ENCODE data around the gene DESI1. TPM values are rescaled to one million over a fixed set of nuclear protein-coding genes. Genes with fewer than 3 reads are reported as not detected.

DESI1 gene
- total and polyA plus RNA-seq, 8 donors = 21.8 to 42.9 (median 27.1) TPM

DNA sequence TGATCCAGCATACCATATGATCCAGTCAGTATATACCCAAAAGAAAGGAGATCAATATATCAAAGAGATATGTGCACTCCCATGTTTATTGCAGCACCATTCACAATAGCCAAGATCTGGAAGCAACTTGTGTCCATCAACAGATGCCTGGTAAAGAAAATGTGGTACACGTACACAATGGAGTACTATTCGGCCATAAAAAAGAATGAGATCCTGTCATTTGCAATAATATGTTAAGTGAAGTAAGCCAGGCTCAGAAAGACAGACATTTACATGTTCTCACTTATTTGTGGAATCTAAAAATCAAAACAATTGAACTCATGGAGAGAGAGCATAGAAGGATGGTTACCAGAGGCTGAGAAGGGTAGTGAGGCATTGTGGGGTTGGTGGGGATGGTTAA is 40.9 kb upstream of the DESI1 start:
- intact Hi-C loops (cut with DNase I) = no loop called here
- Histone ChIP-seq H3K9me3 (no peaks in the 10 kb centered on the region), H3K36me3 (peaks cover 0 to 89% of the 10 kb centered on the region in 2 donors), H3K4me1 (peaks cover 0 to 3% of the 10 kb centered on the region in 2 donors), H3K27me3 (no peaks in the 10 kb centered on the region), H3K27ac (no peak overlapping the region), H3K4me3 (no peak overlapping the region)
- TF ChIP-seq, protein P1, sequence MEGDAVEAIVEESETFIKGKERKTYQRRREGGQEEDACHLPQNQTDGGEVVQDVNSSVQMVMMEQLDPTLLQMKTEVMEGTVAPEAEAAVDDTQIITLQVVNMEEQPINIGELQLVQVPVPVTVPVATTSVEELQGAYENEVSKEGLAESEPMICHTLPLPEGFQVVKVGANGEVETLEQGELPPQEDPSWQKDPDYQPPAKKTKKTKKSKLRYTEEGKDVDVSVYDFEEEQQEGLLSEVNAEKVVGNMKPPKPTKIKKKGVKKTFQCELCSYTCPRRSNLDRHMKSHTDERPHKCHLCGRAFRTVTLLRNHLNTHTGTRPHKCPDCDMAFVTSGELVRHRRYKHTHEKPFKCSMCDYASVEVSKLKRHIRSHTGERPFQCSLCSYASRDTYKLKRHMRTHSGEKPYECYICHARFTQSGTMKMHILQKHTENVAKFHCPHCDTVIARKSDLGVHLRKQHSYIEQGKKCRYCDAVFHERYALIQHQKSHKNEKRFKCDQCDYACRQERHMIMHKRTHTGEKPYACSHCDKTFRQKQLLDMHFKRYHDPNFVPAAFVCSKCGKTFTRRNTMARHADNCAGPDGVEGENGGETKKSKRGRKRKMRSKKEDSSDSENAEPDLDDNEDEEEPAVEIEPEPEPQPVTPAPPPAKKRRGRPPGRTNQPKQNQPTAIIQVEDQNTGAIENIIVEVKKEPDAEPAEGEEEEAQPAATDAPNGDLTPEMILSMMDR (IDR thresholded peaks at IDR 0.05) = no peak
- DNase-seq = no peak
- ATAC-seq = no peak

DNA sequence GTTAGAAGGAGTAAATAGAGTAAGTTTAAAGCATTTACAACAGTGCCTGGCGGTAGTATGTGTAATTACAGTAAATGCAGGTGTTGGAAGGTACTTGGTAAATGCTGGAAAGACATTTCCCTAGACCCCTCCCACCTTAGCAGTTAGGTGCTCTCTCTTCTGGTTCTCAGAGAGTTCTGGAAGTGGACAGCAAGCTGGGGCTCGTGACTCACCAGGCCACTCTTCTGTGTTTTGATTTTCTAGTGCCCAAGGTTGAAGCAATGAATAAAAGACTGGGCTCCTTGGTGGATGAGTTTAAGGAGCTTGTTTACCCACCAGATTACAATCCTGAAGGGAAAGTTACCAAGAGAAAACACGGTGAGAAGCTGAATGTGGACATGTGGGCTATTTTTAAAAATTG is 40.2 kb upstream of the DESI1 start:
- Histone ChIP-seq H3K4me1 (no peaks in the 10 kb centered on the region), H3K4me3 (no peak overlapping the region), H3K36me3 (peaks cover 0 to 95% of the 10 kb centered on the region in 2 donors), H3K27ac (no peak overlapping the region), H3K27me3 (no peaks in the 10 kb centered on the region), H3K9me3 (no peaks in the 10 kb centered on the region)
- intact Hi-C loops (cut with DNase I) = no loop called here
- ATAC-seq (no peak), DNase-seq (no peak)
- TF ChIP-seq, protein P1 (IDR thresholded peaks at IDR 0.05) = no peak

DNA sequence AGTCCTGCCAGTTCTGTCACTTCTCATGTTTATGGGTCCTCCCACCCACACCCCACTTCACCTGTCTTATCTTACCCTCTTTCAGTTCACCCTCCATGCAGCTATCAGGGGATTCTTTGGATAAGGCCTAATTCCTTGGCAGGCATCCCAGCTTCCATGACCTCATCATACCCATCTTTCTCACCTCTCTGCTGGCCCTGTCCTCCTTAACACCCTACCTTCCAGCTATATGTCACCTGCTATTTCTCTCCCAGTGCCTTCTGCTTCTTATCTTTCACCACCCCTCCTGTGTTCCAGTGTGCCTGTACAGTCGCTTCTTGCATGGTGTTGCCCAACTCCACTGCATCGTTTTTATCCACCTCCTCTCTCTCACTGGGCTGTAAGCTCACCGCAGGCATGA is 39.6 kb upstream of the DESI1 start:
- peaks cover 0 to 100% of the 10 kb centered on the region in 2 donors for H3K36me3 ChIP-seq
- no peak for ATAC-seq

DNA sequence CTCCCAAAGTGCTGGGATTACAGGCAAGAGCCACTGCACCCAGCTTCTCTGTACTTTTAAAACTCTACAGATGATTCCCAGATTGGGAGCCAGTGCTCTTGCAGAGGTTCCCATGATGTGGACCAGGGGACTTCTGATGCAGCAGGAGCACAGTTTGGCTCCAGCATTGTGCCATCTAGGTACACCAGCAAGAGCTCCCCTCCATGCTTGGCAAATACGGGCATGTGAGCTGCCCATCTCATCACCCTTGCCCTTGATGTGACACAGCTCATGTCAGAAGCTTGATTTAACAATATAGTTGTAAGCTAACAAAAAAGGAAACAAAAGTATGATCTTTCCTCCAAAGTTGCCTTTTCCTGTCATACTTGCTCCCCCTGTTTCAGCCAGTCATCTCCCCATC is 39.1 kb upstream of the DESI1 start:
- DNase-seq = no peak
- H3K27ac ChIP-seq = no peak overlapping the region
- peaks cover 0 to 100% of the 10 kb centered on the region in 2 donors for H3K36me3 ChIP-seq

More for the DNA sequence above, 39.6 kb upstream of the DESI1 start:
- TF ChIP-seq, protein P1 (IDR thresholded peaks at IDR 0.05) = no peak
- intact Hi-C loops (cut with DNase I) = no loop called here
- Histone ChIP-seq H3K4me3 (no peak overlapping the region), H3K27ac (no peak overlapping the region), H3K27me3 (no peaks in the 10 kb centered on the region), H3K9me3 (no peaks in the 10 kb centered on the region), H3K4me1 (no peaks in the 10 kb centered on the region)
- no peak for DNase-seq

DNA sequence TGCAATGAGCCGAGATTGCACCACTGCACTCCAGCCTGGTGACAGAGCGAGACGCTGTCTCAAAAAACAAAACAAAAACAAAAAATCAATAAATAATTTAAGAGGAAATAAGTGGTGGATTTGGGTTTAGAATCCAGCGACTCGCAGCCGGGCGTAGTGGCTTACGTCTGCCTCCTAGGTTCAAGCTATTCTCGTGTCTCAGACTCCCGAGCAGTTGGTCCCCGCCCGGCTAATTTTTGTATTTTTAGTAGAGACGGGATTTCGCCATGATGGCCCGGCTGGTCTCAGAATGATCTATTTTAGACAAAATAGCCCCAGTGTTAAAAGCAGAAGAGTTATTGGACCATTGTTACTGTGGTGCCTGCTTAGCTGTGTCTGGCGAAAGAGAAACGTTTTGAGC is 38.0 kb upstream of the DESI1 start:
- ATAC-seq = no peak
- intact Hi-C loops (cut with DNase I) = no loop called here
- TF ChIP-seq, protein P1 (IDR thresholded peaks at IDR 0.05) = no peak

More for the DNA sequence above, 39.1 kb upstream of the DESI1 start:
- Histone ChIP-seq H3K4me1 (no peaks in the 10 kb centered on the region), H3K4me3 (no peak overlapping the region), H3K9me3 (no peaks in the 10 kb centered on the region), H3K27me3 (no peaks in the 10 kb centered on the region)
- TF ChIP-seq, protein P1 (IDR thresholded peaks at IDR 0.05) = no peak
- no peak for ATAC-seq
- intact Hi-C loops (cut with DNase I) = no loop called here

More for the DNA sequence above, 38.0 kb upstream of the DESI1 start:
- Histone ChIP-seq H3K4me3 (no peak overlapping the region), H3K4me1 (no peaks in the 10 kb centered on the region), H3K36me3 (peaks cover 0 to 100% of the 10 kb centered on the region in 2 donors), H3K27me3 (no peaks in the 10 kb centered on the region), H3K9me3 (no peaks in the 10 kb centered on the region), H3K27ac (no peak overlapping the region)
- DNase-seq = no peak
